GM23338 (cell line): ENCODE data around the gene GALNT14. TPM values are rescaled to one million over a fixed set of nuclear protein-coding genes. Genes with fewer than 3 reads are reported as not detected.
A peak's percentile ranks its signal among the peaks of the same experiment; 100 is the strongest.

Experiments used
- ATAC-seq: fragments of 200-7000 bp; cut with Tn5 transposase; 3 replicates; pipeline ENCODE4 v1.9.1; 2020
- DNase-seq: peaks from one replicate; pipeline ENCODE4 v3.0.0-alpha.2; 2015; ENCODE audit warnings: low spot score
- H2AFZ ChIP-seq: fragments of 200-600 bp; sonication (generic); 2 replicates; pipeline ENCODE4 v1.8.0; 2016; ENCODE audit warnings: antibody characterized with exemption, mild to moderate bottlenecking, moderate library complexity
- H3F3A ChIP-seq: fragments of 200-600 bp; sonication (generic); replicated peaks from 2 replicates; pipeline ENCODE4 v1.8.0; 2017; ENCODE audit warnings: antibody characterized with exemption, mixed run types, low read depth
- H3K27ac ChIP-seq: fragments of 200-600 bp; sonication (generic); 2 replicates; pipeline ENCODE4 v1.6.1; 2016; ENCODE audit warnings: low read depth
- H3K27me3 ChIP-seq: fragments of 200-600 bp; sonication (generic); 2 replicates; pipeline ENCODE4 v1.8.0; 2016; ENCODE audit warnings: mild to moderate bottlenecking, mixed run types, moderate library complexity; ENCODE audit not compliant: insufficient read depth
- H3K36me3 ChIP-seq: fragments of 200-600 bp; sonication (generic); 2 replicates; pipeline ENCODE4 v1.8.0; 2016; ENCODE audit warnings: mild to moderate bottlenecking; ENCODE audit not compliant: insufficient read depth
- H3K4me1 ChIP-seq: fragments of 200-600 bp; sonication (generic); 2 replicates; pipeline ENCODE4 v1.8.0; 2016; ENCODE audit warnings: mild to moderate bottlenecking, moderate library complexity; ENCODE audit not compliant: insufficient read depth
- H3K4me2 ChIP-seq: fragments of 200-600 bp; sonication (generic); 2 replicates; pipeline ENCODE4 v1.7.1; 2017; ENCODE audit warnings: mixed run types
- H3K4me3 ChIP-seq: fragments of 200-600 bp; sonication (generic); 2 replicates; pipeline ENCODE4 v1.6.1; 2016; ENCODE audit warnings: mixed run types
- H3K79me2 ChIP-seq: fragments of 200-600 bp; sonication (generic); replicated peaks from 2 replicates; pipeline ENCODE4 v1.8.0; 2017; ENCODE audit warnings: mild to moderate bottlenecking; ENCODE audit not compliant: insufficient read depth
- H3K9me2 ChIP-seq: fragments of 200-600 bp; sonication (generic); 2 replicates; pipeline ENCODE4 v1.8.0; 2017; ENCODE audit not compliant: insufficient read depth
- H4K20me1 ChIP-seq: fragments of 200-600 bp; sonication (generic); replicated peaks from 2 replicates; pipeline ENCODE4 v1.8.0; 2017; ENCODE audit warnings: mild to moderate bottlenecking; ENCODE audit not compliant: insufficient read depth
- H3K27ac Mint-ChIP-seq: 2 replicates; pipeline ENCODE4 v1.8.0; 2020; ENCODE audit warnings: inconsistent platforms, mild to moderate bottlenecking, moderate library complexity, mixed read lengths
- H3K27me3 Mint-ChIP-seq: 3 replicates; pipeline ENCODE4 v1.8.0; 2022; ENCODE audit warnings: low read depth, mild to moderate bottlenecking, moderate library complexity, mixed read lengths, inconsistent platforms; ENCODE audit not compliant: insufficient read depth, poor library complexity
- H3K36me3 Mint-ChIP-seq: 3 replicates; pipeline ENCODE4 v1.8.0; 2021; ENCODE audit warnings: low read depth, mild to moderate bottlenecking, inconsistent platforms, moderate library complexity, mixed read lengths
- H3K4me1 Mint-ChIP-seq: 3 replicates; pipeline ENCODE4 v1.8.0; 2020; ENCODE audit warnings: mild to moderate bottlenecking, inconsistent platforms, mixed read lengths
- H3K4me3 Mint-ChIP-seq: 3 replicates; pipeline ENCODE4 v1.8.0; 2021; ENCODE audit warnings: moderate library complexity, mild to moderate bottlenecking, inconsistent platforms, mixed read lengths
- H3K9me3 Mint-ChIP-seq: 3 replicates; pipeline ENCODE4 v1.8.0; 2020; ENCODE audit warnings: moderate library complexity, mild to moderate bottlenecking, inconsistent platforms, mixed read lengths
- CREB1 ChIP-seq: fragments of 250-450 bp; sonication (Bioruptor Pico); IDR thresholded peaks from 2 replicates; pipeline ENCODE4 v1.5.0; 2020; ENCODE audit warnings: low read depth, mild to moderate bottlenecking, moderate library complexity
- EZH2 ChIP-seq: fragments of 200-600 bp; sonication (generic); IDR thresholded peaks from one replicate; pipeline ENCODE4 v1.8.0; 2017; ENCODE audit warnings: antibody characterized with exemption, mild to moderate bottlenecking, low read depth; ENCODE audit not compliant: unreplicated experiment
- EZH2phosphoT487 ChIP-seq: fragments of 200-600 bp; sonication (generic); IDR thresholded peaks from one replicate; pipeline ENCODE4 v1.8.1; 2018; ENCODE audit warnings: antibody characterized with exemption; ENCODE audit not compliant: unreplicated experiment
- JUNB ChIP-seq: IDR thresholded peaks from one replicate; pipeline ENCODE4 v1.6.1; 2016; ENCODE audit warnings: antibody characterized with exemption; ENCODE audit not compliant: unreplicated experiment
- NANOG ChIP-seq: IDR thresholded peaks from 2 replicates; pipeline ENCODE4 v1.6.1; 2016; ENCODE audit warnings: antibody characterized with exemption, borderline replicate concordance
- POLR2AphosphoS5 ChIP-seq: IDR thresholded peaks from 2 replicates; pipeline ENCODE4 v1.6.1; 2016; ENCODE audit warnings: antibody characterized with exemption, low read depth
- STAT1 ChIP-seq: IDR thresholded peaks from one replicate; pipeline ENCODE4 v1.6.1; 2016; ENCODE audit warnings: antibody characterized with exemption; ENCODE audit not compliant: unreplicated experiment
- ZNF114 ChIP-seq: fragments of 250-450 bp; sonication (Bioruptor Pico); IDR thresholded peaks from 2 replicates; pipeline ENCODE4 v1.5.0; 2020; ENCODE audit warnings: mild to moderate bottlenecking, moderate library complexity
- ZNF331 ChIP-seq: fragments of 250-450 bp; sonication (Bioruptor Pico); IDR thresholded peaks from 2 replicates; pipeline ENCODE4 v1.5.0; 2020; ENCODE audit warnings: low read depth, mild to moderate bottlenecking, moderate library complexity
- polyA plus RNA-seq: library from polyadenylated mRNA; unstranded; fragments of >200 nt; fragmentation: Nextera tagmentation; extraction: Ambion mirVana; gene quantifications from 2 replicates; pipeline ENCODE4 v1.2.1, GENCODE V29; 2016
- total RNA-seq: library from RNA; depleted of rRNA; stranded (reverse); fragments of >200 nt; shearing (Covaris generic); gene quantifications from 2 replicates; pipeline ENCODE4 v1.2.3, GENCODE V29; 2014
- TF ChIP-seq, protein P1 (sequence below): IDR thresholded peaks from 2 replicates; pipeline ENCODE4 v1.6.1; 2016; ENCODE audit warnings: antibody characterized with exemption
- TF ChIP-seq, protein P2 (sequence below): IDR thresholded peaks from one replicate; pipeline ENCODE4 v1.6.1; 2018; ENCODE audit warnings: antibody characterized with exemption; ENCODE audit not compliant: unreplicated experiment
- TF ChIP-seq, protein P3 (sequence below), 2 experiments: fragments of 200-600 bp in 1 of 2; sonication (generic) in 1 of 2; conservative IDR thresholded peaks; 2 replicates each; pipeline versions ENCODE4 v1.5.1 to v1.6.1; 2016 to 2017; ENCODE audit warnings: antibody characterized with exemption in 2 of 2, low read depth in 2 of 2, mild to moderate bottlenecking in 2 of 2, moderate library complexity in 1 of 2

Gene GALNT14
- total and polyA plus RNA-seq, 2 experiments from 2014 or later, result 5.4 to 7.7 TPM

DNA sequence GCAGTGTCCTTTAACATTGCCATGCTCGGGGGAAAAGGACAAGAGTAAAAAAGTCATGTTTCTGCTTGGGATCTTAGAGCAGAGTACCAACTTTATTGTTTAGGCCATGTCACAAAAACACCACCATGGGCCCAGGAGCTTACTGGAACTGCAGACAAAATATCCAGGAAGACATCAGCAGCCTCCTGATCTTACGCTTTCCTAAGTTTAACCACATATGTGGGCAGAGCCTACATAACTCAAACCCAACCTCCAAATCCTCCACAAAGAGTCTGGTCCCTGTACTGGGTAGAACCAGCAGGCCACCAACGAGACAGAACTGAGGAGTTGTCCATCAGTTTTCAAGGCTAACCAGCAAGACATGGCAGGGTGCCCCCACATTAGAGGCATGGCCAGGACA, 10.3 kb downstream of the GALNT14 start:
- no peak for DNase-seq
- Histone ChIP-seq H3F3A (no peaks in the 10 kb centered on the region), H2AFZ (no peak overlapping the region), H3K4me3 (no peak overlapping the region), H3K4me2 (no peak overlapping the region), H4K20me1 (no peaks in the 10 kb centered on the region; the same call in 1 of the 2 replicates), H3K4me1 (peaks cover 25% of the 10 kb centered on the region), H3K79me2 (no peaks in the 10 kb centered on the region), H3K27ac (no peak overlapping the region), H3K9me2 (no peaks in the 10 kb centered on the region), H3K27me3 (no peaks in the 10 kb centered on the region), H3K36me3 (no peaks in the 10 kb centered on the region)
- Mint-ChIP-seq H3K4me3 (no peak overlapping the region), H3K4me1 (peaks cover 41% of the 10 kb centered on the region), H3K9me3 (no peaks in the 10 kb centered on the region), H3K36me3 (no peaks in the 10 kb centered on the region), H3K27ac (no peak overlapping the region; the same call in 1 of the 2 replicates), H3K27me3 (peaks cover 7% of the 10 kb centered on the region)
- TF ChIP-seq, protein P1, sequence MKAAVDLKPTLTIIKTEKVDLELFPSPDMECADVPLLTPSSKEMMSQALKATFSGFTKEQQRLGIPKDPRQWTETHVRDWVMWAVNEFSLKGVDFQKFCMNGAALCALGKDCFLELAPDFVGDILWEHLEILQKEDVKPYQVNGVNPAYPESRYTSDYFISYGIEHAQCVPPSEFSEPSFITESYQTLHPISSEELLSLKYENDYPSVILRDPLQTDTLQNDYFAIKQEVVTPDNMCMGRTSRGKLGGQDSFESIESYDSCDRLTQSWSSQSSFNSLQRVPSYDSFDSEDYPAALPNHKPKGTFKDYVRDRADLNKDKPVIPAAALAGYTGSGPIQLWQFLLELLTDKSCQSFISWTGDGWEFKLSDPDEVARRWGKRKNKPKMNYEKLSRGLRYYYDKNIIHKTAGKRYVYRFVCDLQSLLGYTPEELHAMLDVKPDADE, result no peak
- no peak for TF ChIP-seq STAT1
- ATAC-seq, result no peak

DNA sequence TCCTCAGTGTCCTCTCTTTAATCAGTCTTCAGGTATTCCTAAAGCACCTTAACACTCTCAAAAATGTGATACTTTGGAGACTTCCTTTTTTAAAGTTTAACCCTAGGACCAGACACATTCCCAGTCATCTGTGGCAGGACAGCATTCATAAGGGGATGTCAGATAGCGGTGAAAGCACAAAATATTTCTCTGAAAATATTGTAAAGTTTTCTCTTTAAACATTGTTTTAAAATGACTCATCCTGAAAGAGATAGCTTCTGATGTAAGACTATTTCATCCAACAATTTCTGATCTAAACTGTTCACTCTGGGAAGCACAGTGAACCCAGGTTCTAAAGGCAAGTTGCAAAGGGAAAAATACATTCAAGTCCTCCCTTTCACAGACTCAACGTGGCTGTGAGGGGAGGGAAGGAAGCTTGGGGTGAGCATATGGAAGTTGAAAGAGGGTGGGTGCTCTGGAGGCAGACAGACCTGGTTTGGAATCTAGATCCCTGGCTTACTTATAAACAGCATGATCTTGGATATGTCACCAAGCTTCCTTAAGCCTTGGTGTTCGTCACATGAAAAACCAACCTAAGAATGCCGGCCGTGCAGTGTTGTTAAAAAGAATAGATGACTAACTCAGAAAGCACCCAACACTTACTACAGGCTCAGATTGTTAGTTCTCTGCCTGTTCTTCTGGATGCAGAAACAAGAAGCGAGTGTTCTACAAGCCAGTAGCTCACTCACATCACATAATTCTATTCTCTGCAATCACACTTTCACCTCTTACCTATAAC, 12.1 kb downstream of the GALNT14 start:
- Mint-ChIP-seq H3K9me3 (no peaks in the 10 kb centered on the region), H3K27ac (0 out of 2 replicates have a peak overlapping the region, but pooled peaks have one; percentile 66), H3K4me1 (peaks cover 25% of the 10 kb centered on the region), H3K4me3 (no peak overlapping the region), H3K27me3 (peaks cover 7% of the 10 kb centered on the region), H3K36me3 (no peaks in the 10 kb centered on the region)
- H3K4me2 ChIP-seq, result no peak overlapping the region
- H3K79me2 ChIP-seq, result no peaks in the 10 kb centered on the region
- H3F3A ChIP-seq, result no peaks in the 10 kb centered on the region
- no peak for DNase-seq
- H3K9me2 ChIP-seq, result no peaks in the 10 kb centered on the region
- no peaks in the 10 kb centered on the region; the same call in 1 of the 2 replicates for H4K20me1 ChIP-seq
- no peak overlapping the region for H2AFZ ChIP-seq
- no peak overlapping the region for H3K27ac ChIP-seq
- no peak for ATAC-seq
- H3K27me3 ChIP-seq, result no peaks in the 10 kb centered on the region
- H3K4me3 ChIP-seq, result no peak overlapping the region
- peaks cover 14% of the 10 kb centered on the region for H3K4me1 ChIP-seq
- H3K36me3 ChIP-seq, result no peaks in the 10 kb centered on the region
- TF ChIP-seq, protein P2, sequence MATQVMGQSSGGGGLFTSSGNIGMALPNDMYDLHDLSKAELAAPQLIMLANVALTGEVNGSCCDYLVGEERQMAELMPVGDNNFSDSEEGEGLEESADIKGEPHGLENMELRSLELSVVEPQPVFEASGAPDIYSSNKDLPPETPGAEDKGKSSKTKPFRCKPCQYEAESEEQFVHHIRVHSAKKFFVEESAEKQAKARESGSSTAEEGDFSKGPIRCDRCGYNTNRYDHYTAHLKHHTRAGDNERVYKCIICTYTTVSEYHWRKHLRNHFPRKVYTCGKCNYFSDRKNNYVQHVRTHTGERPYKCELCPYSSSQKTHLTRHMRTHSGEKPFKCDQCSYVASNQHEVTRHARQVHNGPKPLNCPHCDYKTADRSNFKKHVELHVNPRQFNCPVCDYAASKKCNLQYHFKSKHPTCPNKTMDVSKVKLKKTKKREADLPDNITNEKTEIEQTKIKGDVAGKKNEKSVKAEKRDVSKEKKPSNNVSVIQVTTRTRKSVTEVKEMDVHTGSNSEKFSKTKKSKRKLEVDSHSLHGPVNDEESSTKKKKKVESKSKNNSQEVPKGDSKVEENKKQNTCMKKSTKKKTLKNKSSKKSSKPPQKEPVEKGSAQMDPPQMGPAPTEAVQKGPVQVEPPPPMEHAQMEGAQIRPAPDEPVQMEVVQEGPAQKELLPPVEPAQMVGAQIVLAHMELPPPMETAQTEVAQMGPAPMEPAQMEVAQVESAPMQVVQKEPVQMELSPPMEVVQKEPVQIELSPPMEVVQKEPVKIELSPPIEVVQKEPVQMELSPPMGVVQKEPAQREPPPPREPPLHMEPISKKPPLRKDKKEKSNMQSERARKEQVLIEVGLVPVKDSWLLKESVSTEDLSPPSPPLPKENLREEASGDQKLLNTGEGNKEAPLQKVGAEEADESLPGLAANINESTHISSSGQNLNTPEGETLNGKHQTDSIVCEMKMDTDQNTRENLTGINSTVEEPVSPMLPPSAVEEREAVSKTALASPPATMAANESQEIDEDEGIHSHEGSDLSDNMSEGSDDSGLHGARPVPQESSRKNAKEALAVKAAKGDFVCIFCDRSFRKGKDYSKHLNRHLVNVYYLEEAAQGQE, result no peak
- no peak for TF ChIP-seq EZH2
- no peak for TF ChIP-seq JUNB
- no peak for TF ChIP-seq EZH2phosphoT487
- no peak for TF ChIP-seq POLR2AphosphoS5
- TF ChIP-seq, protein P1, result no peak
- TF ChIP-seq STAT1, result no peak
- TF ChIP-seq CREB1, result no peak
- TF ChIP-seq, protein P3, sequence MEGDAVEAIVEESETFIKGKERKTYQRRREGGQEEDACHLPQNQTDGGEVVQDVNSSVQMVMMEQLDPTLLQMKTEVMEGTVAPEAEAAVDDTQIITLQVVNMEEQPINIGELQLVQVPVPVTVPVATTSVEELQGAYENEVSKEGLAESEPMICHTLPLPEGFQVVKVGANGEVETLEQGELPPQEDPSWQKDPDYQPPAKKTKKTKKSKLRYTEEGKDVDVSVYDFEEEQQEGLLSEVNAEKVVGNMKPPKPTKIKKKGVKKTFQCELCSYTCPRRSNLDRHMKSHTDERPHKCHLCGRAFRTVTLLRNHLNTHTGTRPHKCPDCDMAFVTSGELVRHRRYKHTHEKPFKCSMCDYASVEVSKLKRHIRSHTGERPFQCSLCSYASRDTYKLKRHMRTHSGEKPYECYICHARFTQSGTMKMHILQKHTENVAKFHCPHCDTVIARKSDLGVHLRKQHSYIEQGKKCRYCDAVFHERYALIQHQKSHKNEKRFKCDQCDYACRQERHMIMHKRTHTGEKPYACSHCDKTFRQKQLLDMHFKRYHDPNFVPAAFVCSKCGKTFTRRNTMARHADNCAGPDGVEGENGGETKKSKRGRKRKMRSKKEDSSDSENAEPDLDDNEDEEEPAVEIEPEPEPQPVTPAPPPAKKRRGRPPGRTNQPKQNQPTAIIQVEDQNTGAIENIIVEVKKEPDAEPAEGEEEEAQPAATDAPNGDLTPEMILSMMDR (conservative IDR thresholded peaks at IDR 0.05; ENCODE audit: low read depth in 2 of 2), result no peak
- no peak for TF ChIP-seq NANOG
- no peak for TF ChIP-seq ZNF114
- no peak for TF ChIP-seq ZNF331 (CRISPR knock-in tag)
